ENCODE data around the gene NIM1K. TPM values are rescaled to one million over a fixed set of nuclear protein-coding genes. Genes with fewer than 3 reads are reported as not detected.

Gene NIM1K
- total and polyA plus RNA-seq, 2 donors from 2014 or later, result 0.32 to 0.60 TPM

- no peak for TF ChIP-seq CTCF (IDR thresholded peaks at IDR 0.05; ENCODE audit: borderline replicate concordance, extremely low read depth, insufficient read depth)
- Histone ChIP-seq H3K27ac (ENCODE audit: low read depth in 2 of 2, low read length in 2 of 2) (no peak overlapping the region), H3K36me3 (ENCODE audit: control insufficient read depth in 2 of 3, insufficient read depth in 3 of 3, low read length in 3 of 3) (no peaks in the 10 kb centered on the region), H3K9me3 (ENCODE audit: control insufficient read depth in 2 of 3, insufficient read depth in 1 of 3, low read length in 3 of 3) (no peaks in the 10 kb centered on the region), H3K27me3 (ENCODE audit: control insufficient read depth, insufficient read depth, low read length) (no peaks in the 10 kb centered on the region), H3K4me3 (ENCODE audit: low read length in 3 of 3) (no peak overlapping the region), H3K4me1 (ENCODE audit: control insufficient read depth in 2 of 3, insufficient read depth in 2 of 3, low read depth in 1 of 3, low read length in 3 of 3) (no peaks in the 10 kb centered on the region), H3K9ac (ENCODE audit: low read length in 3 of 3) (no peak overlapping the region)
- intact Hi-C loops (cut with DNase I), result no loop called here
- DNase-seq, result no peak
- FAIRE-seq, result no peak
These were observed 39.1 kb upstream of the NIM1K start for GRCh38 chr5:43152946-43153345.

DNA sequence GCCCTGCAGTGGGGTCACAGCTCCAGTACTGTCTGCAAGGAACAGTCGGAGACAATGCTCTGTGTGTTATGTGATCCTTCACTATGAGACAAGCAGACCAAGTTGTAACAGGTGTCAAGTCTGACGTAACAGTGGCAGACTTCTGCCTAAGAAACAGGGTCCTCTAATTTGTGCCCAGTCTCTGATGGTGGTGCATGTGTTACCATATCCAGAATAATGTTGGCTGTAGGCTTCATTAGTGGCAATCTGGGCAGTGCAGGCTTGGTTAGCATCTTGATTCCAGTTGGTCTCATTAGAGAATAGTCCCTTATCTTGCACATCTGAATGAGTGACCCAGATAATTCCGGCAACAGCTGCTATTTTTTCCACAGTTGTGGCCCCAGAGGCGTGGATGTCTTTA lies 37.6 kb upstream of the NIM1K start:
- H3K27ac ChIP-seq (ENCODE audit: low read depth in 2 of 2, low read length in 2 of 2), result no peak overlapping the region
- intact Hi-C loops (cut with DNase I), result no loop called here
- no peaks in the 10 kb centered on the region for H3K36me3 ChIP-seq (ENCODE audit: control insufficient read depth in 2 of 3, insufficient read depth in 3 of 3, low read length in 3 of 3)
- FAIRE-seq (no peak), DNase-seq (no peak)
- no peak for TF ChIP-seq CTCF (IDR thresholded peaks at IDR 0.05; ENCODE audit: borderline replicate concordance, extremely low read depth, insufficient read depth)
- H3K9me3 ChIP-seq (ENCODE audit: control insufficient read depth in 2 of 3, insufficient read depth in 1 of 3, low read length in 3 of 3), result no peaks in the 10 kb centered on the region
- no peaks in the 10 kb centered on the region for H3K4me1 ChIP-seq (ENCODE audit: control insufficient read depth in 2 of 3, insufficient read depth in 2 of 3, low read depth in 1 of 3, low read length in 3 of 3)
- H3K9ac ChIP-seq (ENCODE audit: low read length in 3 of 3), result no peak overlapping the region
- no peaks in the 10 kb centered on the region for H3K27me3 ChIP-seq (ENCODE audit: control insufficient read depth, insufficient read depth, low read length)
- no peak overlapping the region for H3K4me3 ChIP-seq (ENCODE audit: low read length in 3 of 3)

DNA sequence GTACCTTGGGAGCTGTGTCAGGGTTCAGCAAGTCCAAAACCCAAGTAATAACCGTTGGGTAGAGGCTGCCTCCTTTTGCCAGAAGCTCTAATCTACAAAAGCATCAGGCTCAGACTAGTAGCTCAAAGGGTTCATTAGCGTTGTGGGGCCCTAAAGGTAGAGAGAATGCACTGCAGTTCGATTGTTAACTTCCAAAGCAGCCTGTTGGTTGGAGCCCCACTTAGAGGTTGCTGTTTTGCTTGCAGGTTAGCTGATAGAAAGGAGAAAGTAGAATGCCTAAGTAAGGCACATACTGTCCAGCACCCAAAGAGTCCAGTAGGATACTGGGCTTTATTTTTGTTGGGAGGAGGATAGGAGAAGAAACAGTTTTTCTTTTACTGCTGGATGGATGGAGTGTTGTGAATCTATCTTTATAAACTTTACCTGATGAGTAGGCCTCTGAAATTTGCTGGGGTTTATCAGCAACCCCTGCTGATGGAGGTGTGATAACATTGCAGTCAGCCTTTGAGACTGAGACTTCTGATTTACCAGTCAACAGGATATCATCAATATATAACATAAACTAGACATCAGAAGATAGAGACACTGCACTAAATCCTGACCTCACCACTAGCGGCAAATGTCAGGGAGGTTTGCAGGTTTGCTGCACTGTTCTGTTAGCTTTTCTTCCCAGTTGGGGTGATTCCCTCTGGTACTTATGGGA lies 36.5 kb upstream of the NIM1K start:
- H3K4me3 ChIP-seq (ENCODE audit: low read length in 3 of 3), result no peak overlapping the region
- intact Hi-C loops (cut with DNase I), result no loop called here
- H3K27ac ChIP-seq (ENCODE audit: low read depth in 2 of 2, low read length in 2 of 2), result no peak overlapping the region
- FAIRE-seq (no peak), DNase-seq (no peak)
- H3K27me3 ChIP-seq (ENCODE audit: control insufficient read depth, insufficient read depth, low read length), result no peaks in the 10 kb centered on the region
- no peaks in the 10 kb centered on the region for H3K36me3 ChIP-seq (ENCODE audit: control insufficient read depth in 2 of 3, insufficient read depth in 3 of 3, low read length in 3 of 3)
- H3K4me1 ChIP-seq (ENCODE audit: control insufficient read depth in 2 of 3, insufficient read depth in 2 of 3, low read depth in 1 of 3, low read length in 3 of 3), result no peaks in the 10 kb centered on the region
- H3K9ac ChIP-seq (ENCODE audit: low read length in 3 of 3), result no peak overlapping the region
- no peak for TF ChIP-seq CTCF (IDR thresholded peaks at IDR 0.05; ENCODE audit: borderline replicate concordance, extremely low read depth, insufficient read depth)
- H3K9me3 ChIP-seq (ENCODE audit: control insufficient read depth in 2 of 3, insufficient read depth in 1 of 3, low read length in 3 of 3), result no peaks in the 10 kb centered on the region

GRCh38 chr5:43156388-43156787 lies 35.6 kb upstream of the NIM1K start:
- H3K4me1 ChIP-seq (ENCODE audit: control insufficient read depth in 2 of 3, insufficient read depth in 2 of 3, low read depth in 1 of 3, low read length in 3 of 3), result no peaks in the 10 kb centered on the region
- DNase-seq (peak in 2 of 5 donors; percentile 7), FAIRE-seq (no peak)
- no peak overlapping the region for H3K27ac ChIP-seq (ENCODE audit: low read depth in 2 of 2, low read length in 2 of 2)
- no peaks in the 10 kb centered on the region for H3K9me3 ChIP-seq (ENCODE audit: control insufficient read depth in 2 of 3, insufficient read depth in 1 of 3, low read length in 3 of 3)
- H3K4me3 ChIP-seq (ENCODE audit: low read length in 3 of 3), result no peak overlapping the region
- no peaks in the 10 kb centered on the region for H3K27me3 ChIP-seq (ENCODE audit: control insufficient read depth, insufficient read depth, low read length)
- no peak for TF ChIP-seq CTCF (IDR thresholded peaks at IDR 0.05; ENCODE audit: borderline replicate concordance, extremely low read depth, insufficient read depth)
- intact Hi-C loops (cut with DNase I), result no loop called here
- no peak overlapping the region for H3K9ac ChIP-seq (ENCODE audit: low read length in 3 of 3)
- peaks cover 0 to 2% (median under 1%) of the 10 kb centered on the region in 3 donors for H3K36me3 ChIP-seq (ENCODE audit: control insufficient read depth in 2 of 3, insufficient read depth in 3 of 3, low read length in 3 of 3)

Measured in kidney (tissue), 14 donors.